Measurements from ENCODE around the gene CERS1.

Gene CERS1

DNA sequence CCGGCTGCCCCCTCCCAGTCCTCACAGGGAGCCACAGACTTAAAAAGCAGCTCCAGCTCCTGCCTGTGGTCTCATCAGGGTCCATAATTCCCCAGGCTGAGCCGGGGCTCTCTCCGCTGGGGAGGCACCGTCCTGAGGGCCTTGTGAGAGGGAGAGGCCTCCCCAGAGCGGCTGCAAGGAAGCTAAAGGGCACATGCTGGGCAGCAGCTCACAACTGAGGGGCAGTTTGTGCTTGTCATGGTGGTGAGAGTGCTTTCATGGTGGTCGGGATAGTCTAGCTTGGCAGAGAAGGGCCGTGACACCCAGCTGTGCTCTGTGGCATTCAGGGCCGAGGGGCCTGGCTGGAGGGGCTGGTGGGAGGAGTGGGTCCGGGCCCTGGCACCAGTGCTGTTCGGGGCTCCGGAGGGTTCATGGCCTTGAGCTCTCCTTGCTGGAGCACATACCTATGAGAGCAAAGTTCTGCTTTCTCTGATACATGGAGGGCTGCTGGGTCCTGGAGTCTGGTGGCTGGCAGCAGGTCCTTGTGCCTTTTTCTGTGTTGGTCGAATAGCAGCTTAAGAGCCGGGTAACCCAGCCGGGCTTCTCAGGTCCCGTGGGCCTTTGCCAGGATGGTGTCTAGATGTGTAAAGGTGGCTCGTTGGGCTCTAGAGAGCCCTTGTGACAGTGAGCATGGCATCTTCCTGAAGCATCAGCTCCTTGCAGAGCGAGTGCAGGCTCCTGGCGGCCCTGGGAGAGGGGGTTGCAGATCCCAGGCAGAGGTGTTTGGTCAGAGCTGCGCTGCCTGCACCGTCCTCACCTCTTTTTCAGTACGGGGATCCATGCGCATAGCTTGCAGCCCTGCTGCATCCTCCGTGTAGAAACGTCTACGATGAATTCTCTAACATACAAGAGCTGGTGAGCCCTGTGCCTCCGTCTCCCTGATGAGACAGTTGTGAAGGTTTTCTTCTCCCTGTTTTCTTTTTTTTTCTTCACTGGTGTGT, 55.4 kb downstream of the CERS1 start:
- Histone ChIP-seq H3K36me3 (ENCODE audit: control insufficient read depth in 5 of 5, insufficient read depth in 5 of 5, low read length in 5 of 5) (peaks cover 0 to 11% (median 5%) of the 10 kb centered on the region in 5 donors), H3K4me1 (ENCODE audit: control insufficient read depth in 5 of 5, insufficient read depth in 5 of 5, low read length in 5 of 5) (peaks cover 11 to 82% (median 69%) of the 10 kb centered on the region in 5 donors), H3K27ac (ENCODE audit: low read depth, low read length) (peak overlapping the region; percentile 41), H3K4me3 (ENCODE audit: low read depth in 1 of 5, low read length in 5 of 5) (peak overlapping the region in 1 of 5 donors; percentile 17), H3K9ac (ENCODE audit: low read length in 5 of 5) (peak overlapping the region in 3 of 5 donors; percentile 36 to 70 (median 63)), H3K9me3 (ENCODE audit: control insufficient read depth in 5 of 5, low read length in 5 of 5) (no peaks in the 10 kb centered on the region), H3K27me3 (ENCODE audit: control insufficient read depth in 5 of 5, insufficient read depth in 4 of 5, low read length in 5 of 5) (no peaks in the 10 kb centered on the region)

DNA sequence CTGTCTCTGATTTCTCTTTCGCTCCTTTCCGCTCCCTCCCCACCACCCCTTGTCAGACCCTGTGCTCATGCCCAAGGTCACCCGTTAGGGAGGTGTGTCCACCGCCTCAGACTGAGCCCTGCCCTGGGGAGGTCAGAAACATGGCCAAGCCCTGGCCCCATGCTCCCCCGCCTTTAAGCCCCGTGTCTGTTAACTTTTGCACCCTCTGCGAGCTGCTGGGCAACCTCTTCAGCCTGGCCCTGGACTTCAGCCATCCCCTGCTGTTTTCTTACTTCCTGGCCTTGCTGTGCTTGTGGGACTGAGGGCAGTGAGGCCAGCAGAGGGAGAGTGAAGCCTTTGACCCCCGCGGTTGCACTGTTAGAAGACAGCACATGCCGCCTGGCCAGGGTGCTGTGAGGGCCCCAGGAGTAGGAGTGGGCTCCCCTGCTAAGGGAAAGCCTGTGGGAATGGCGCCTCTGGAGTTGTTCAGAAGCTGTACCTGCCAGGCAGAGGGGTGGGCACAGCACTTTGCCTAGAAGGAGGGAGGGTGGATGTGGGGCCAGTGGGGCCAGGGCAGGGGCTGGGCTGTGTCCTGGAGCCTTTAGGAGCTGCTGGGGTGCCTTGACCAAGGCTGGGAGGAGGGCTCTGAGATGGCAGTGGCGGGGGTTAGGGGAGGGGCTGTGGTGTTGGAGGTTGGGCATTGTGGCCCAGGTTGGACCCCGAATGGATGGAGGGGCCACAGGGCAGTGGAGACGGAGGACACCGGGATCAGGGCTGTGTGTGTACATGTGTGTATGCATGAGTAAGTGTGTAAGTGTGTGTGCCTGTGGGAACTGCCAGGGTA, 56.3 kb downstream of the CERS1 start:
- H3K9ac ChIP-seq (ENCODE audit: low read length in 5 of 5): peak overlapping the region in 3 of 5 donors; percentile 36 to 70 (median 63)
- peaks cover 11 to 83% (median 67%) of the 10 kb centered on the region in 5 donors for H3K4me1 ChIP-seq (ENCODE audit: control insufficient read depth in 5 of 5, insufficient read depth in 5 of 5, low read length in 5 of 5)
- H3K4me3 ChIP-seq (ENCODE audit: low read depth in 1 of 5, low read length in 5 of 5): peak overlapping the region in 1 of 5 donors; percentile 17
- H3K36me3 ChIP-seq (ENCODE audit: control insufficient read depth in 5 of 5, insufficient read depth in 5 of 5, low read length in 5 of 5): peaks cover 0 to 11% (median 5%) of the 10 kb centered on the region in 5 donors
- H3K9me3 ChIP-seq (ENCODE audit: control insufficient read depth in 5 of 5, low read length in 5 of 5): no peaks in the 10 kb centered on the region
- H3K27ac ChIP-seq (ENCODE audit: low read depth, low read length): peak overlapping the region; percentile 41
- H3K27me3 ChIP-seq (ENCODE audit: control insufficient read depth in 5 of 5, insufficient read depth in 4 of 5, low read length in 5 of 5): no peaks in the 10 kb centered on the region

DNA sequence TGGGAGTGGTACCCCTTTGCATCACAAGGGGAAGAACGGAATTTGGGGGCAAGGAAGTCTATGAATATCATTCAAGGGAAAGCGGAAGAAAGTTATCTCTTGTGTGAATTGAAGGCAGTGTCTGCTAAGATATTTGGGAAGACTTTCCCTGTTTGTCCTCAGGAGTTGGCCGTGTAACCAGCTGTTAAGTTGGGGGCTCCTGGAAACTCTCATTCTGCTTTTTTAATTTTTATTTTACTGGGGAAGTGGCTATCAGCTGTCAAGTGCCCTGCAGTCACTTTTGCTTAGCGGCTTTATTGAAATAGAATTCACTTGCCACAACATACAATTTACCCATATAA, 61.3 kb downstream of the CERS1 start:
- Histone ChIP-seq H3K9me3 (ENCODE audit: control insufficient read depth in 5 of 5, low read length in 5 of 5) (no peaks in the 10 kb centered on the region), H3K36me3 (ENCODE audit: control insufficient read depth in 5 of 5, insufficient read depth in 5 of 5, low read length in 5 of 5) (peaks cover 0 to 11% (median 5%) of the 10 kb centered on the region in 5 donors), H3K4me1 (ENCODE audit: control insufficient read depth in 5 of 5, insufficient read depth in 5 of 5, low read length in 5 of 5) (peaks cover 10 to 68% (median 53%) of the 10 kb centered on the region in 5 donors), H3K4me3 (ENCODE audit: low read depth in 1 of 5, low read length in 5 of 5) (peak overlapping the region in 4 of 5 donors; percentile 81 to 88 (median 83)), H3K27ac (ENCODE audit: low read depth, low read length) (no peak overlapping the region), H3K27me3 (ENCODE audit: control insufficient read depth in 5 of 5, insufficient read depth in 4 of 5, low read length in 5 of 5) (no peaks in the 10 kb centered on the region), H3K9ac (ENCODE audit: low read length in 5 of 5) (peak overlapping the region in 4 of 5 donors; percentile 43 to 85 (median 66))

DNA sequence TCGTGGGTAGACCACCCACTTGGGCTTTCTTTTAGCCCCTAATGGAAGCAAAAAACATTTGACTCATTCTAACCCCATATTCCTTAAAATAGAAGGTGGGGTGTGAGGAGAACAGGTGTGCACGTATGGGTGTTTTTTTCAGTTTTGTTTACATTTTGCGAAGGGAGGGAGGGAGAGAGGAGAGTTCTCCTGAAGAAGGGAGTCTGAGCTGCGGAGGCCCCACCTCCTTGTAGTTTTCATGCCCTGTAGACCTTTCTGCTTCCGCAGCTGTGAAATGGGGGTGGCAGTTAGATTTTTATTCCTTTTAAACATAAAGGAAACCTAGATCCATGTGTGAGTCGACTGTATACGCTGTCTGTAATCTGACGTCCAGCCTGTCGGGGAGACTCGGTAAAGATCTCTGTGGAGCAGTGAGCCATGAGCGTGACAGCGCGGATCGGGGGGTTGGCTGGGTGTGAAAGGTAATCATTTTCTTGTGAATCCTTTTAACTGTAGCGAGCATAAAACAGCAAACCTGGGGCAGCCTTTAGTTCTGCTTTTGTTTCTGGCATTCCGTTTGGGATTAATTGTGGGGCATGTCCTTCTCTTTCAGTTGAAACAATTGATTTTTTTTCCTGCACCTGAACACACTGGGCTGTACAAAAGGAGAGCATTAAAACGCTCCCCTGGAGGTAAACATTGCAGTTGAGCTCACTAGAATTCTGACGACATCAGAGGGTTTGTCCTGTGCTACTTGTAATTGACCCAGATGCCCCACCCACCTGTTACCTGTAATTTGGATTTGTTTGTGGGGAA, 61.9 kb downstream of the CERS1 start:
- Histone ChIP-seq H3K27me3 (ENCODE audit: control insufficient read depth in 5 of 5, insufficient read depth in 4 of 5, low read length in 5 of 5) (no peaks in the 10 kb centered on the region), H3K36me3 (ENCODE audit: control insufficient read depth in 5 of 5, insufficient read depth in 5 of 5, low read length in 5 of 5) (peaks cover 0 to 11% (median 5%) of the 10 kb centered on the region in 5 donors), H3K27ac (ENCODE audit: low read depth, low read length) (no peak overlapping the region), H3K9ac (ENCODE audit: low read length in 5 of 5) (peak overlapping the region; percentile 43 to 85 (median 72)), H3K4me3 (ENCODE audit: low read depth in 1 of 5, low read length in 5 of 5) (peak overlapping the region; percentile 81 to 89 (median 84)), H3K4me1 (ENCODE audit: control insufficient read depth in 5 of 5, insufficient read depth in 5 of 5, low read length in 5 of 5) (peaks cover 7 to 62% (median 48%) of the 10 kb centered on the region in 5 donors), H3K9me3 (ENCODE audit: control insufficient read depth in 5 of 5, low read length in 5 of 5) (no peaks in the 10 kb centered on the region)

DNA sequence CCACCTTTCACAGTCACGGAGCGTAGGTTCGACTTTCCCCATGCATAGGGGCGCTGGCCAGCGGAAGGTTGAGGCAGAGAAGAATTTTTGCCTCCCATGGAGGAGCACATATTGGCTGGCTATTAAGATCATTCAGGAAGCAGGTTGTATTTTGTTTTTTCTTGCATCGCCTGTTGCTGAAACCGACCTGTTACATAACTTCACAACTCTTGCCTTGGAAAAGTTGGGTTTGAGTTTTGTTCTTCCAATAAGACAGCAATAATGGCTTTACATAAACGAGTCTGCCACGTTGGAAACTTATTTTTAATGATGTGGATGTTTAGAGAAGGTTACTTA, 62.8 kb downstream of the CERS1 start:
- Histone ChIP-seq H3K9me3 (ENCODE audit: control insufficient read depth in 5 of 5, low read length in 5 of 5) (no peaks in the 10 kb centered on the region), H3K4me1 (ENCODE audit: control insufficient read depth in 5 of 5, insufficient read depth in 5 of 5, low read length in 5 of 5) (peaks cover 7 to 57% (median 48%) of the 10 kb centered on the region in 5 donors), H3K4me3 (ENCODE audit: low read depth in 1 of 5, low read length in 5 of 5) (peak overlapping the region; percentile 81 to 89 (median 84)), H3K9ac (ENCODE audit: low read length in 5 of 5) (peak overlapping the region; percentile 75 to 99 (median 92)), H3K27me3 (ENCODE audit: control insufficient read depth in 5 of 5, insufficient read depth in 4 of 5, low read length in 5 of 5) (no peaks in the 10 kb centered on the region), H3K27ac (ENCODE audit: low read depth, low read length) (peak overlapping the region; percentile 84), H3K36me3 (ENCODE audit: control insufficient read depth in 5 of 5, insufficient read depth in 5 of 5, low read length in 5 of 5) (peaks cover 0 to 11% (median 4%) of the 10 kb centered on the region in 5 donors)

DNA sequence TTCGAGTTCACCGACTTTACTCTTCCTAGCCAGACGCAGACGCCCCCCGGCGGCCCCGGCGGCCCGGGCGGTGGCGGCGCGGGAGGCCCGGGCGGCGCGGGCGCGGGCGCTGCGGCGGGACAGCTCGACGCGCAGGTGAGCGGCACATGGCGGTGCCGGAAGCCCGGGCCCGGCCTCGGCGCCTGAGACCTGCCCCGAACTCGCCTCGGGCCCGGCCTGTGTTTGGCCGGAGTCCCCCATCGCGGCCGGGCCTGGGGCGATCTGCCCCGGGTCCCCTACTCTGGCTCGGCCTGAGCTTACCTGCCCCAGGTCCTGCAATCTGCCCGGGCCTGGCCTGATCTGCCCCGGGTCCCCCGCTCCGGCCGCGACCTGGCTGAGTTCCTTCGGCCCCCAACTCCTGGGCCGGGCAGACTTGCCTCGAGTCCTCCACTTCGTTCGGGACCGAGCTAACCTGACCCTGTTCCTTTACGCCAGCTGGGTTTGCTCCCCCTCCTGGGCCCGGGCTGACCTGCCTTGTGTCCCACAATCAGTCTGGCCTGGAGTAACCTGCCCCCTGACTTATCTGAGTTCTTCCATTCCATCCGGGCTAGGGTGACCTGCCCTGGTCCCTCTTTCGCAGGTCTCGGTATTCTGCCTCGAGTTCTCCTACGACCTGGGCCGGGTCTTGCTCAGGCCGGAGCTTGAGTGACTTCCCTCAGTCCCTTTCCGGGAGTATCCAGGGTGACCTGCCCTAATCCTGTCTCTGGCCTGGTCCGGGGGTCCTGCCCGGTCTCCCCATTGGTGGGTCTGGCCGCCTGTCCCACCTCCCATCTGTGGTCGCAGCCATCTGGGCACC, 63.4 kb downstream of the CERS1 start:
- H3K9me3 ChIP-seq (ENCODE audit: control insufficient read depth in 5 of 5, low read length in 5 of 5): peaks cover 0 to 3% (median 0%) of the 10 kb centered on the region in 5 donors
- H3K27me3 ChIP-seq (ENCODE audit: control insufficient read depth in 5 of 5, insufficient read depth in 4 of 5, low read length in 5 of 5): no peaks in the 10 kb centered on the region
- H3K4me1 ChIP-seq (ENCODE audit: control insufficient read depth in 5 of 5, insufficient read depth in 5 of 5, low read length in 5 of 5): peaks cover 7 to 53% (median 45%) of the 10 kb centered on the region in 5 donors
- peaks cover 0 to 7% (median 3%) of the 10 kb centered on the region in 5 donors for H3K36me3 ChIP-seq (ENCODE audit: control insufficient read depth in 5 of 5, insufficient read depth in 5 of 5, low read length in 5 of 5)
- peak overlapping the region; percentile 81 to 89 (median 84) for H3K4me3 ChIP-seq (ENCODE audit: low read depth in 1 of 5, low read length in 5 of 5)
- H3K27ac ChIP-seq (ENCODE audit: low read depth, low read length): peak overlapping the region; percentile 84
- peak overlapping the region; percentile 75 to 99 (median 94) for H3K9ac ChIP-seq (ENCODE audit: low read length in 5 of 5)

DNA sequence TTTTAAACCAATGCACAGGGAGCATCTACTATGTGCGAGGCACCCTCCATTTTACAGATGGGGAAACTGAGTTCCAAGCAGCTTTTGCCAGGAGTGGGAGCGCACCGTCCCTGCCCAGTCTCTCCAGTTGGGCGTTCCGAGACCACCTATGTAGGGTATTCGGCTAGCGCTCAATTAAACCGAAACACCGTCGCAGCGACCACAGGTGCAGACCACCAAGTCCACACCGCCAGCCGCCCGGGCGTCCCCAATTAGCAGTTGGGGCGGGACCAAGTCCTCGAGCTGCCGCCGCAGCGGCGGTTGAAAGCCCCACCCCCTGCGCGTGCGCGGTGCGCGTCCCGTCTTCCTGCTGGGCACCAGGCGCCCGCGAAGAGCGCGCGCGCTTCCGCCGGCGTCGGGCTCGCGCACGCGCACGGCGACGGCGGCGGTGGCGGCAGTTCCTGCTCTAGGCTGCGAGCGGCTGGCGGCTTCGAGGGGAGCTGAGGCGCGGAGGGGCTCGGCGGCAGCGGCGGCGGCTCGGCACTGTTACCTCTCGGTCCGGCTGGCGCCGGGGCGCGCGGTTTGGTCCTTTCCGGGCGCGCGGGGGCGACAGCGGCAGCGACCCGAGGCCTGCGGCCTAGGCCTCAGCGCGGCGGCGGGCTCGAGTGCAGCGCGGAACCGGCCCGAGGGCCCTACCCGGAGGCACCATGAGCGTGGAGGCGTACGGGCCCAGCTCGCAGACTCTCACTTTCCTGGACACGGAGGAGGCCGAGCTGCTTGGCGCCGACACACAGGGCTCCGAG, 64.2 kb downstream of the CERS1 start, which contains the start of gene UPF1:
Gene UPF1, plus strand, starts transcription at position 436 of the 782 bp plus-strand sequence. Its CDS starts 251 bp downstream, at position 687.
- Histone ChIP-seq H3K36me3 (ENCODE audit: control insufficient read depth in 5 of 5, insufficient read depth in 5 of 5, low read length in 5 of 5) (peaks cover 0 to 4% (median 3%) of the 10 kb centered on the region in 5 donors), H3K27me3 (ENCODE audit: control insufficient read depth in 5 of 5, insufficient read depth in 4 of 5, low read length in 5 of 5) (no peaks in the 10 kb centered on the region), H3K9me3 (ENCODE audit: control insufficient read depth in 5 of 5, low read length in 5 of 5) (peaks cover 0 to 11% (median 5%) of the 10 kb centered on the region in 5 donors), H3K27ac (ENCODE audit: low read depth, low read length) (peak within 1 kb of the TSS; percentile 84), H3K4me1 (ENCODE audit: control insufficient read depth in 5 of 5, insufficient read depth in 5 of 5, low read length in 5 of 5) (peaks cover 7 to 46% (median 40%) of the 10 kb centered on the region in 5 donors), H3K9ac (ENCODE audit: low read length in 5 of 5) (peak within 1 kb of the TSS; percentile 75 to 99 (median 94)), H3K4me3 (ENCODE audit: low read depth in 1 of 5, low read length in 5 of 5) (peak within 1 kb of the TSS; percentile 81 to 89 (median 84))

DNA sequence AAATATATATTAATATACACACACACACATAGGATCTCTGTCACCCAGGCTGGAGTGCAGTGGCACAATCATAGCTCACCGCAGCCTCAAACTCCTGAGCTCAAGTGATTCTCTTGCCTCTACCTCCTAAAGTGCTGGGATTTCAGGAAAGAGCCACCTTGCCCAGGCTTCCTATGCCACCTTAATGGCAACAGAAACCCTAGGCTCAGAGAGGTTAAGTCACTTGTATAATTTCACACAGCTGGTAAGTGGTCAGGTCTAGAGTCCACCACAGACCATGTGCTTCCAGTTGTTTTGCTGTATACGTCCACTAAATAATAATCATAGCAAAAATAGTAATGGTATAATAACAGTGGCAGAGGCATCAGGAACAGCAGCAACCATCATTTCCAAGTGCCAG, 65.5 kb downstream of the CERS1 start:
- peaks cover 0 to 2% (median 0%) of the 10 kb centered on the region in 5 donors for H3K36me3 ChIP-seq (ENCODE audit: control insufficient read depth in 5 of 5, insufficient read depth in 5 of 5, low read length in 5 of 5)

More for the DNA sequence above, 65.5 kb downstream of the CERS1 start:
- Histone ChIP-seq H3K9ac (ENCODE audit: low read length in 5 of 5) (no peak overlapping the region), H3K4me1 (ENCODE audit: control insufficient read depth in 5 of 5, insufficient read depth in 5 of 5, low read length in 5 of 5) (peaks cover 5 to 34% (median 31%) of the 10 kb centered on the region in 5 donors), H3K9me3 (ENCODE audit: control insufficient read depth in 5 of 5, low read length in 5 of 5) (peaks cover 0 to 11% (median 8%) of the 10 kb centered on the region in 5 donors), H3K4me3 (ENCODE audit: low read depth in 1 of 5, low read length in 5 of 5) (no peak overlapping the region), H3K27me3 (ENCODE audit: control insufficient read depth in 5 of 5, insufficient read depth in 4 of 5, low read length in 5 of 5) (no peaks in the 10 kb centered on the region), H3K27ac (ENCODE audit: low read depth, low read length) (no peak overlapping the region)

Measured in subcutaneous abdominal adipose tissue (tissue), 5 donors.